T-helper 17 cell (primary cell): ENCODE data around the gene LRRC61. TPM values are rescaled to one million over a fixed set of nuclear protein-coding genes. Genes with fewer than 3 reads are reported as not detected.

Source experiments
- ATAC-seq: fragments of 150-1000 bp; cut with Tn5 transposase; 2 replicates; pipeline ENCODE4 v1.10.0; 2021; ENCODE audit warnings: mild to moderate bottlenecking, moderate library complexity
- DNase-seq, 3 donors: peaks; one replicate each; pipeline versions ENCODE4 v3.0.0 to v3.0.0-alpha.2; 2020 to 2021
- H3K9me3 ChIP-seq: one replicate; pipeline ENCODE4 v1.7.0; 2013; ENCODE audit warnings: low read length, mild to moderate bottlenecking; ENCODE audit not compliant: control insufficient read depth, poor library complexity, severe bottlenecking
- H3K27ac Mint-ChIP-seq: one replicate; pipeline ENCODE4 v1.8.0; 2022; ENCODE audit warnings: mild to moderate bottlenecking, moderate library complexity, mixed read lengths
- H3K27me3 Mint-ChIP-seq: one replicate; pipeline ENCODE4 v1.8.0; 2022; ENCODE audit warnings: mixed read lengths
- H3K36me3 Mint-ChIP-seq: one replicate; pipeline ENCODE4 v1.8.0; 2022; ENCODE audit warnings: low read depth, mixed read lengths
- H3K4me1 Mint-ChIP-seq: one replicate; pipeline ENCODE4 v1.8.0; 2022; ENCODE audit warnings: mild to moderate bottlenecking, mixed read lengths
- H3K4me3 Mint-ChIP-seq: one replicate; pipeline ENCODE4 v1.8.0; 2022; ENCODE audit warnings: mild to moderate bottlenecking, moderate library complexity, mixed read lengths
- total RNA-seq, 4 donors: library from RNA in 2 of 4; stranded (reverse) in 2 of 4; gene quantifications; one replicate each; pipeline ENCODE4 v1.2.3 and lab custom pipeline; 2022 to 2026

LRRC61 gene
- total RNA-seq, 2 donors from 2014 or later: 6.4 to 6.9 TPM

- H3K27ac Mint-ChIP-seq: no peak overlapping the region
These were observed 4.2 kb downstream of the LRRC61 start for GRCh38 chr7:150327308-150327707.

GRCh38 chr7:150329331-150330120 lies 6.4 kb downstream of the LRRC61 start:
- H3K9me3 ChIP-seq: no peaks in the 10 kb centered on the region
- Mint-ChIP-seq H3K36me3 (peaks cover 9% of the 10 kb centered on the region), H3K4me3 (no peak overlapping the region), H3K27ac (no peak overlapping the region), H3K27me3 (no peaks in the 10 kb centered on the region), H3K4me1 (peaks cover 22% of the 10 kb centered on the region)
- ATAC-seq: no peak
- DNase-seq: no peak

More at GRCh38 chr7:150327308-150327707, 4.2 kb downstream of the LRRC61 start:
- ATAC-seq: no peak
- H3K4me1 Mint-ChIP-seq: peaks cover 34% of the 10 kb centered on the region
- peaks cover 9% of the 10 kb centered on the region for H3K36me3 Mint-ChIP-seq
- H3K4me3 Mint-ChIP-seq: no peak overlapping the region
- H3K9me3 ChIP-seq: no peaks in the 10 kb centered on the region
- DNase-seq: no peak
- no peaks in the 10 kb centered on the region for H3K27me3 Mint-ChIP-seq

GRCh38 chr7:150330211-150330885 lies 7.2 kb downstream of the LRRC61 start:
- no peaks in the 10 kb centered on the region for H3K9me3 ChIP-seq
- peaks cover 9% of the 10 kb centered on the region for H3K36me3 Mint-ChIP-seq
- DNase-seq (no peak), ATAC-seq (no peak)
- peaks cover 14% of the 10 kb centered on the region for H3K4me1 Mint-ChIP-seq
- no peaks in the 10 kb centered on the region for H3K27me3 Mint-ChIP-seq
- H3K4me3 Mint-ChIP-seq: no peak overlapping the region
- no peak overlapping the region for H3K27ac Mint-ChIP-seq

GRCh38 chr7:150332852-150333635 lies 9.9 kb downstream of the LRRC61 start:
- Mint-ChIP-seq H3K27me3 (no peaks in the 10 kb centered on the region), H3K4me1 (peaks cover 9% of the 10 kb centered on the region), H3K36me3 (peaks cover 5% of the 10 kb centered on the region), H3K4me3 (no peak overlapping the region), H3K27ac (peak overlapping the region; percentile 74)
- ATAC-seq (no peak), DNase-seq (no peak)
- H3K9me3 ChIP-seq: no peaks in the 10 kb centered on the region

- no peaks in the 10 kb centered on the region for H3K27me3 Mint-ChIP-seq
- no peaks in the 10 kb centered on the region for H3K9me3 ChIP-seq
- H3K4me1 Mint-ChIP-seq: peaks cover 9% of the 10 kb centered on the region
- ATAC-seq (no peak), DNase-seq (no peak)
- no peak overlapping the region for H3K4me3 Mint-ChIP-seq
- H3K27ac Mint-ChIP-seq: no peak overlapping the region
- peaks cover 5% of the 10 kb centered on the region for H3K36me3 Mint-ChIP-seq
These were observed 10.5 kb downstream of the LRRC61 start for GRCh38 chr7:150333659-150334058.

GRCh38 chr7:150334108-150334507 lies 11.0 kb downstream of the LRRC61 start:
- Mint-ChIP-seq H3K27me3 (peaks cover 3% of the 10 kb centered on the region), H3K27ac (no peak overlapping the region), H3K4me1 (peaks cover 9% of the 10 kb centered on the region), H3K36me3 (peaks cover 4% of the 10 kb centered on the region), H3K4me3 (no peak overlapping the region)
- no peaks in the 10 kb centered on the region for H3K9me3 ChIP-seq
- no peak for DNase-seq
- ATAC-seq: no peak

- no peak overlapping the region for H3K4me3 Mint-ChIP-seq
- H3K27me3 Mint-ChIP-seq: peaks cover 14% of the 10 kb centered on the region
- H3K9me3 ChIP-seq: no peaks in the 10 kb centered on the region
- DNase-seq (no peak), ATAC-seq (no peak)
- no peak overlapping the region for H3K27ac Mint-ChIP-seq
- H3K36me3 Mint-ChIP-seq: peaks cover 3% of the 10 kb centered on the region
- H3K4me1 Mint-ChIP-seq: peaks cover 10% of the 10 kb centered on the region
These were observed 12.1 kb downstream of the LRRC61 start for GRCh38 chr7:150335108-150335773.

- no peak overlapping the region for H3K27ac Mint-ChIP-seq
- DNase-seq (no peak), ATAC-seq (no peak)
- no peaks in the 10 kb centered on the region for H3K9me3 ChIP-seq
- H3K4me3 Mint-ChIP-seq: no peak overlapping the region
- H3K4me1 Mint-ChIP-seq: peaks cover 11% of the 10 kb centered on the region
- peaks cover 3% of the 10 kb centered on the region for H3K36me3 Mint-ChIP-seq
- peaks cover 14% of the 10 kb centered on the region for H3K27me3 Mint-ChIP-seq
These were observed 12.6 kb downstream of the LRRC61 start for GRCh38 chr7:150335774-150336112.

GRCh38 chr7:150336746-150337145 lies 13.6 kb downstream of the LRRC61 start:
- Mint-ChIP-seq H3K4me1 (peaks cover 8% of the 10 kb centered on the region), H3K27ac (no peak overlapping the region), H3K4me3 (no peak overlapping the region), H3K27me3 (peaks cover 14% of the 10 kb centered on the region), H3K36me3 (peaks cover 4% of the 10 kb centered on the region)
- ATAC-seq (no peak), DNase-seq (no peak)
- H3K9me3 ChIP-seq: no peaks in the 10 kb centered on the region

- Mint-ChIP-seq H3K4me1 (peaks cover 8% of the 10 kb centered on the region), H3K36me3 (peaks cover 4% of the 10 kb centered on the region), H3K27ac (no peak overlapping the region), H3K4me3 (no peak overlapping the region), H3K27me3 (peaks cover 19% of the 10 kb centered on the region)
- DNase-seq (no peak), ATAC-seq (no peak)
- H3K9me3 ChIP-seq: no peaks in the 10 kb centered on the region
These were observed 14.0 kb downstream of the LRRC61 start for GRCh38 chr7:150337179-150337578.

- no peak for DNase-seq
- Mint-ChIP-seq H3K4me3 (no peak overlapping the region), H3K4me1 (peaks cover 8% of the 10 kb centered on the region), H3K27ac (no peak overlapping the region), H3K36me3 (peaks cover 4% of the 10 kb centered on the region), H3K27me3 (peaks cover 20% of the 10 kb centered on the region)
- no peak for ATAC-seq
- H3K9me3 ChIP-seq: no peaks in the 10 kb centered on the region
These were observed 14.5 kb downstream of the LRRC61 start for GRCh38 chr7:150337659-150338081.

GRCh38 chr7:150338166-150338829 lies 15.1 kb downstream of the LRRC61 start:
- peaks cover 24% of the 10 kb centered on the region for H3K27me3 Mint-ChIP-seq
- H3K27ac Mint-ChIP-seq: no peak overlapping the region
- H3K36me3 Mint-ChIP-seq: peaks cover 4% of the 10 kb centered on the region
- H3K9me3 ChIP-seq: no peaks in the 10 kb centered on the region
- H3K4me1 Mint-ChIP-seq: peaks cover 8% of the 10 kb centered on the region
- H3K4me3 Mint-ChIP-seq: no peak overlapping the region
- ATAC-seq: no peak
- DNase-seq: no peak
